CD4-positive, alpha-beta T cell treated with Interleukin-6 at 100 ng/mL for 8 hours (primary cell): ENCODE results near the gene OTUD1.

Source experiments
- DNase-seq: peaks from one replicate; pipeline ENCODE4 v3.0.0-alpha.2; 2020; ENCODE audit warnings: mixed read lengths, low spot score

OTUD1 gene

GRCh38 chr10:23421397-23421796 is 17.5 kb upstream of the OTUD1 start:
- DNase-seq, result no peak

DNA sequence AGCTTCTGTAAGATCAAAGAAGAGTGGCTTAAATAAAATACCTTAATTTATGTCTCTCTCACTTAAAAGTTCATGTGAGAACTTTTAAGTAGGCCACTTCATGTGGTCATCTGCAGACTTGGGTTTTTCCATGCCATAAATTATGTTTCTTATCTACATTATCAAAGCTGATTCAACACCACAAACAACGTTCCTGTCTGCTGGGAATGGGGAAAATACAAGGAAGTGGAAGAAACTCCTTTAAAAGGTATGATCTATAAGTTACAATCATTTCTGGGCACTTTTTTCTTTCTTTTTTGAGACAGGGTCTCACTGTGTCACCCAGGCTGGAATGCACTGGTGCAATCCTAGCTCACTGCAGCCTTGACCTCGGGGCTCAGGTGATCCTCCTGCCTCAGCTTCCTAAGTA is 16.9 kb upstream of the OTUD1 start:
- DNase-seq, result no peak

GRCh38 chr10:23432166-23432565 is 6.7 kb upstream of the OTUD1 start:
- no peak for DNase-seq

- no peak for DNase-seq
Measured at GRCh38 chr10:23432639-23433038, 6.2 kb upstream of the OTUD1 start.

DNA sequence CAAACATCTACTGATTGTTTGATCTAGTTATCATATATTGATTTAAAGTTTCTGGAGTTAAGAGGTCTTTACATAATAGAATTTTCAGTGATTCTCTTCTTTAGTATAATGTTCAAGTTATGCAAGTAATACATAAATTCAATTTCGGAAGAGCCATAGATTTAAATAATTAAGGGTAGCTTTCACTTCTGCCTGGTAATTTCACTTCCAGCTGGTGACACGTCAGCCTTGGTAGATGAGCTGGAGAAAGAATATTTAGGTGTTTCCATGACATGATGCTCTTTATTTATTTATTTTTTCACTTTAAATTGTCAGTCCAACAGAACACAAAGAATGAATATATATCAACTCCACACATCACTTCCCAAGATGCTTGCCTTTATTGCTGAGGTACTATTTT is 5.2 kb upstream of the OTUD1 start:
- no peak for DNase-seq

- DNase-seq, result no peak
Measured at GRCh38 chr10:23435378-23435777, 3.5 kb upstream of the OTUD1 start.

- no peak for DNase-seq
Measured at GRCh38 chr10:23436983-23437382, 1.9 kb upstream of the OTUD1 start.

DNA sequence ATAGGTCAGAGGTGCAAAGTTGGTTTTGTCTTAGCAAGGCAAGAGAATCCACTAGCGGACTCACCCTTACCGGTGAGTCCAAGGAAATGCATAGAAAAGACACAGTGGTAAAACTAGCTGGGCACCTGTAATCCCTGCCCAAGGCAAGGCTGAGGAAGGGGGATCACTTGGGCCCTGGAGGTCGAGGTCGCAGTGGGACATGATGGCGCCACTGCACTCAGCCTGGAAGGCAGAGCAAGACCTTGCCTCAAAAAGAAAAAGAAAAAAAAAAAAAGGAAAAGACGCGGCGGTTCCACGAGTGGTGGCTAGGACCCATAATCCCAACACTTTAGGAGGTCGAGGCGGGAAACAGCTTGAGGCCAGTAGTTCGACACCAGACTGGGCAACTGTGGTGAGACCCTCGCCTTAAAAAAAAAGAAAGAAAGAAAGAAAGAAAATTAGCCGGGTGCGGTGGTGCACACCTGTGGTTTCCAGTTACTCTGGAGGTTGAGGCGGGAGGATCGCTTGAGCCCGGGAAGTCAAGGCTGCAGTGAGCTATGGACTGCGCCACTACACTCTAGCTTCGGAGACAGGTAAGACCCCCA is 820 bp upstream of the OTUD1 start:
- no peak for DNase-seq

DNA sequence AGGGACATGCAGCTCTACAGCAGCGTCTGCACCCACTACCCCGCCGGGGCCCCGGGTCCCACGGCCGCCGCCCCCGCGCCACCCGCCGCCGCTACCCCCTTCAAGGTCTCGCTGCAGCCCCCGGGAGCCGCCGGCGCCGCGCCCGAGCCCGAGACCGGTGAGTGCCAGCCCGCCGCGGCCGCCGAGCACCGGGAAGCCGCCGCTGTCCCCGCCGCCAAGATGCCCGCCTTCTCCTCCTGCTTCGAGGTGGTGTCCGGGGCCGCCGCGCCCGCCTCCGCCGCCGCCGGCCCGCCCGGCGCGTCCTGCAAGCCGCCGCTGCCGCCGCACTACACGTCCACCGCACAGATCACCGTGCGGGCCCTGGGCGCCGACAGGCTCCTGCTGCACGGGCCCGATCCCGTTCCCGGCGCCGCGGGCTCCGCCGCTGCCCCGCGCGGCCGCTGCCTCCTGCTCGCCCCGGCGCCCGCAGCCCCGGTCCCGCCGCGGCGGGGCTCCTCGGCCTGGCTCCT is 631 bp downstream of the OTUD1 start:
- peak; percentile 10 for DNase-seq

DNA sequence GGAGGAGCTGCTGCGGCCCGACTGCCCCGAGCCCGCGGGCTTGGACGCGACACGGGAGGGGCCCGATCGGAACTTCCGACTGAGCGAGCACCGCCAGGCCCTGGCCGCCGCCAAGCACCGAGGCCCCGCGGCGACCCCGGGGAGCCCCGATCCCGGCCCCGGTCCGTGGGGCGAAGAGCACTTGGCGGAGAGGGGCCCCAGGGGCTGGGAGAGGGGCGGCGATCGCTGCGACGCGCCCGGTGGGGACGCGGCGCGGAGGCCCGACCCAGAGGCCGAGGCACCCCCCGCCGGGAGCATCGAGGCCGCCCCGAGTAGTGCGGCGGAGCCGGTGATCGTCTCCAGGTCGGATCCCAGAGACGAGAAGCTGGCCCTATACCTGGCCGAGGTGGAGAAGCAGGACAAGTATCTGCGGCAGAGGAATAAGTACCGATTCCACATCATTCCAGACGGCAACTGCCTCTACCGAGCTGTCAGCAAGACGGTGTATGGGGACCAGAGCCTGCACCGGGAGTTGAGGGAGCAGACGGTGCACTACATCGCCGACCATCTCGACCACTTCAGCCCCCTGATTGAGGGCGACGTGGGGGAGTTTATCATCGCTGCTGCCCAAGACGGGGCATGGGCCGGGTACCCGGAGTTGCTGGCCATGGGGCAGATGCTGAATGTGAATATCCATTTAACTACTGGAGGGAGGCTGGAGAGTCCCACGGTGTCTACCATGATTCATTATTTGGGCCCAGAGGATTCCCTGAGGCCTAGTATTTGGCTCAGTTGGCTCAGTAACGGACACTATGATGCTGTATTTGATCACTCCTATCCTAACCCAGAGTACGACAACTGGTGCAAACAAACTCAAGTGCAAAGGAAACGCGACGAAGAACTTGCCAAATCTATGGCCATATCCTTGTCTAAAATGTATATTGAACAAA is 1.4 kb downstream of the OTUD1 start:
- no peak for DNase-seq

DNA sequence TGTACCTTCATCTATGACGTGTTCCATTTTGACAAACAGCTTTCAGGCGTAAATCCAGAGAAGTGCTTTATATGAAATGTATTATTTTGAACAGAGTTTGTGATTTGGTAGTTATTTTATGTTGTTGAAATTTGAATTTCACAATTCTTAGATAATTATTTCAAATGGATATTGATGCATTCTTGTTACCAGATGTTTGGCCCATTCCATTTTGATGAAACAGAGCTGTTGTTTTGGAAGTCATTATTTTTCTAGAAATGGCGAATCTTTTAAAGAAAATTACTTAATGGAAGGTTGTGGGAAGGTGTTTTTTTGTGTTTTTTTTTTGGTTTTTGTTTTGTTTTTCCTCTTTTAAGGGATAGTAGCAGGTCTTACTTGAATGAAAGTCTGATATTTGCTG is 2.4 kb downstream of the OTUD1 start:
- DNase-seq, result no peak

GRCh38 chr10:23442936-23443335 is 4.1 kb downstream of the OTUD1 start:
- DNase-seq, result no peak

DNA sequence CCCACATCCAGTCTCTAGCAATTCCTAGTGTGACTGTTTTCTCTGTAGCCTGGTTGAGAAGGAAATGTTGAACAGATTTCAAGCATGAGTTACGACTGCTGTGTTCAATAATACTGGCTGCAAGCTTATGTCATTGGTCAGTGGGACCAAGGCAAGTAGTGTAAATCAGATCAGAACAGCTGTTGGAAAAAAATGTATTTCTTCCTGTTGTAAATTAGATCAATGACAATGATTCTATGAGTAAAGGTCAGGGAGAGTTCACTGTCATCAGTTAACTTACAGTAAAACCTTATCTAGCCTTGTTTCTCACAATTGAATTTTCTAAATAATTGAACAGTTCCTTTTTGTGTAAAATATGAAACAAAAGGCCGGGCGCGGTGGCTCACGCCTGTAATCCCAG is 6.7 kb downstream of the OTUD1 start:
- no peak for DNase-seq

- DNase-seq, result no peak
Measured at GRCh38 chr10:23448323-23448722, 9.4 kb downstream of the OTUD1 start.

- DNase-seq, result peak; percentile 9
Measured at GRCh38 chr10:23448802-23449570, 10.1 kb downstream of the OTUD1 start.

DNA sequence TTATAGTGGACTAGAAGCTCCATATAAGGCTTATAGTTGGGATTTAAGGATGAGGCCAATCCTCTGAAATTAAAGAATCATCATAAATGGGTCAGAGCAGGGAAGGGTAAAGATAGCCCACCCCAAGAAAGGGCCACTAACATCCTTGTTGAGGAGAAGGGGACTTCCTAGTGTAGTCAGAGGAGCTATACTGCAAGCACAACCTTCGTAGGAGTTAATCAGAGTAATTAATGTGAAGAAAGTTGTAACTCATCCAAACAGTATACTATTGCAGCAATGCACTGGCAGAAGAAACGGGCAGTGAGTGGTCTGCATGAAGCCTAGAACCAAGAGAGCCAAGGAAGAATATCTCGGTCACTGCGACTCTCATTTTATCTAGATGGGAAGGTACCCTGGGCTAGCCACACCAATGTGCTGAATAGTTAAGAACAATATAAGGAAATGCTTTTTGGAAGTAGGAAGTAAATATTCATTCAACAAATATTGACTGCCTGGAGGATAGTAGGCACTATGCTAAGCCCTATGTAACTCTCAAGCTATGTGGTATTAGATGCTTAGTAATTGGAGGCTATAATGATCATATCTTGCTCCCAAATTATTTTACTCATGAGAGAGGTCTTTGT is 13.3 kb downstream of the OTUD1 start:
- DNase-seq, result no peak

- no peak for DNase-seq
Measured at GRCh38 chr10:23453465-23453864, 14.6 kb downstream of the OTUD1 start.

- DNase-seq, result no peak
Measured at GRCh38 chr10:23457632-23458417, 18.9 kb downstream of the OTUD1 start.

- DNase-seq, result no peak
Measured at GRCh38 chr10:23459308-23459939, 20.5 kb downstream of the OTUD1 start.

DNA sequence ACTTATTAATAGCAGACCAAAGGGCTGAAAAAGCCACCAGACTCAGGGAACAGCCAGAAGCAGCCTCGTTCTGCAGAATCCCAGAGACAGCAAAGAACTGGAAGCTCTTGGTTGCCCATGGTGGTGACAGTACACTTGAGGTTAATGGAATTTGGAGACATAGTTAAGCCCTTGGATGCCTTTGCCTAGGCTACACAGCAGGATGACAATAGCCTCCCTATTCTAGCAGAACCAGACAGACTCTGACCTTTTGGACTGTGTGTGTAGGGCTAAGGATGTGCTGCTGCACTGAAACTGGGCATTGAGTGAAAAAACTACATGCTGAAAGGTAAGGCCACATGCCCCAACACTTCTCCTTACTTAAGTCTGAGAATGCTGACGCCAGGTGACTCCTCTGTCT is 22.7 kb downstream of the OTUD1 start:
- DNase-seq, result no peak

DNA sequence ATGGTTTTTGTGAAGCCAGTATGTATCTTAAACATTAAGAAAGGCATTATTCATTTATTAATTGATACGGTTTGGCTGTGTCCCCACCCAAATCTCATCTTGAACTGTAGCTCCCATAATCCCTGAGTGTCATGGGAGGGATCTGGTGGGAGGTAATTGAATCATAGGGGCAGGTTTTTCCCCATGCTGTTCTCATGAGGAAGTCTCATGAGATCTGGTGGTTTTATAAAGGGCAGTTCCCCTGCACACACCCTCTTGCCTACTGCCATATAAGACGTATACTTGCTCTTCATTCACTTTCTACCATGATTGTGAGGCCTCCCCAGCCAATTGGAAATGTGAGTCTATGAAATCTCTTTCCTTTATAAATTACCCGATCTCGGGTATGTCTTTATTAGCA is 28.1 kb downstream of the OTUD1 start:
- DNase-seq, result no peak
